ENCODE measurements around the gene SPSB1. TPM values are rescaled to one million over a fixed set of nuclear protein-coding genes. Genes with fewer than 3 reads are reported as not detected.

The SPSB1 gene
- total RNA-seq, 1 experiment from 2014 or later = 2.9 TPM

DNA sequence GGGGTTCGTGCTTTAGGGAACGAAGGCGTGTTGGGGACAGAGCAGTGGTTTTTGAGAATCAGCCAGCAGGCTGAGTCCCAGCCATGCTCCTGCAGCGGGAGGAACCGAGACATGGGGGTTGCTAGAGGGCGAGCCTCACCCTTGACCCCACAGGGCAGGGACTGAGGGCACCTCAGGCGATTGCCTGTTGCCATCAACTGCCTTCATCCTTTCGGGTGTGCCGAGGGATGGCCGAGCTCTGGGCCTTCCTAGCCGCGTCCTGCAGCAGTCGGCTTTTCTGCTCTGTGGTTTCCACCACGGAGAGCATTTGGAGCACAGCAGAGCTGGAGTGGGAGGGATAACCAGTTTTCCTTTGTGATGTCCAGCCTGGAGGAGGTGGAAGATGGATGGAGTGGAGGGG is 13.3 kb downstream of the SPSB1 start:
- Histone ChIP-seq H2BK15ac (ENCODE audit: low read depth, low read length) (no peak overlapping the region), H2BK12ac (ENCODE audit: insufficient read length, low read depth, low read length) (no peak overlapping the region), H3K18ac (ENCODE audit: insufficient read length, low read depth, low read length) (no peak overlapping the region), H2AFZ (ENCODE audit: low read length) (no peak overlapping the region), H3K23me2 (ENCODE audit: insufficient read length, low read depth, low read length, poor library complexity, severe bottlenecking) (no peaks in the 10 kb centered on the region), H3T11ph (ENCODE audit: low read length) (no peak overlapping the region), H2BK20ac (ENCODE audit: low read depth, low read length, poor library complexity, severe bottlenecking) (no peak overlapping the region), H3K9ac (ENCODE audit: extremely low read depth, insufficient read length, low read length) (no peak overlapping the region), H4K91ac (ENCODE audit: insufficient read length, low read depth, low read length) (no peak overlapping the region), H3K23ac (ENCODE audit: insufficient read length, low read depth, low read length) (no peak overlapping the region), H4K5ac (ENCODE audit: insufficient read length, low read depth, low read length) (no peak overlapping the region), H3K27me3 (ENCODE audit: insufficient read depth, low read length) (no peaks in the 10 kb centered on the region), H3K56ac (ENCODE audit: insufficient read length, low read depth, low read length) (no peak overlapping the region), H2BK120ac (ENCODE audit: low read depth, low read length, poor library complexity, severe bottlenecking) (no peak overlapping the region), H3K4me1 (ENCODE audit: insufficient read depth, low read length) (no peaks in the 10 kb centered on the region), H3K14ac (ENCODE audit: insufficient read depth, low read length) (no peak overlapping the region), H3K4ac (ENCODE audit: low read depth, low read length) (no peak overlapping the region), H4K8ac (replicated peaks; ENCODE audit: insufficient read length, low read depth, low read length) (no peak overlapping the region), H3K4me2 (ENCODE audit: insufficient read depth, insufficient read length, low read length) (no peak overlapping the region), H4K20me1 (ENCODE audit: control insufficient read depth, insufficient read depth, insufficient read length) (no peaks in the 10 kb centered on the region), H2AK5ac (ENCODE audit: insufficient read length, low read length) (no peak overlapping the region), H3K9me3 (ENCODE audit: control insufficient read depth, low read depth, low read length) (no peaks in the 10 kb centered on the region), H3K79me1 (ENCODE audit: insufficient read depth, low read depth, low read length, poor library complexity, severe bottlenecking) (no peaks in the 10 kb centered on the region), H3K27ac (ENCODE audit: insufficient read length, low read depth, low read length) (no peak overlapping the region), H2BK5ac (ENCODE audit: insufficient read length, low read length) (no peak overlapping the region), H3K79me2 (ENCODE audit: insufficient read depth, low read length) (no peaks in the 10 kb centered on the region)
- no peak overlapping the region for H3K4me3 Mint-ChIP-seq
- no peaks in the 10 kb centered on the region for H3K9me3 Mint-ChIP-seq
- no peak for DNase-seq
- no CpG with 5 or more reads among the region's 14 CpGs for WGBS (ENCODE audit: extremely low coverage, insufficient read length, low lambda C conversion rate)
- H3K27ac Mint-ChIP-seq = peak overlapping the region in 1 of 3 experiments; percentile 13; a peak in 1 of 7 replicates
- H3K36me3 Mint-ChIP-seq (ENCODE audit: insufficient read depth in 1 of 3, low read depth in 3 of 3) = no peaks in the 10 kb centered on the region; a peak in 1 of 7 replicates
- TF ChIP-seq, protein P1, sequence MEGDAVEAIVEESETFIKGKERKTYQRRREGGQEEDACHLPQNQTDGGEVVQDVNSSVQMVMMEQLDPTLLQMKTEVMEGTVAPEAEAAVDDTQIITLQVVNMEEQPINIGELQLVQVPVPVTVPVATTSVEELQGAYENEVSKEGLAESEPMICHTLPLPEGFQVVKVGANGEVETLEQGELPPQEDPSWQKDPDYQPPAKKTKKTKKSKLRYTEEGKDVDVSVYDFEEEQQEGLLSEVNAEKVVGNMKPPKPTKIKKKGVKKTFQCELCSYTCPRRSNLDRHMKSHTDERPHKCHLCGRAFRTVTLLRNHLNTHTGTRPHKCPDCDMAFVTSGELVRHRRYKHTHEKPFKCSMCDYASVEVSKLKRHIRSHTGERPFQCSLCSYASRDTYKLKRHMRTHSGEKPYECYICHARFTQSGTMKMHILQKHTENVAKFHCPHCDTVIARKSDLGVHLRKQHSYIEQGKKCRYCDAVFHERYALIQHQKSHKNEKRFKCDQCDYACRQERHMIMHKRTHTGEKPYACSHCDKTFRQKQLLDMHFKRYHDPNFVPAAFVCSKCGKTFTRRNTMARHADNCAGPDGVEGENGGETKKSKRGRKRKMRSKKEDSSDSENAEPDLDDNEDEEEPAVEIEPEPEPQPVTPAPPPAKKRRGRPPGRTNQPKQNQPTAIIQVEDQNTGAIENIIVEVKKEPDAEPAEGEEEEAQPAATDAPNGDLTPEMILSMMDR (conservative IDR thresholded peaks at IDR 0.05) = no peak
- H3K27me3 Mint-ChIP-seq (ENCODE audit: low read depth) = peaks cover 5% of the 10 kb centered on the region
- H3K4me1 Mint-ChIP-seq = peaks cover 0 to 4% of the 10 kb centered on the region in 2 experiments; a peak in 1 of 4 replicates

Measured in H9 (cell line).